K562 (cell line): ENCODE results near the gene INSIG1. TPM values are rescaled to one million over a fixed set of nuclear protein-coding genes. Genes with fewer than 3 reads are reported as not detected.

Experiments used
- ATAC-seq: fragments of 200-7000 bp; cut with Tn5 transposase; 3 replicates; pipeline ENCODE4 v1.9.1; 2020; ENCODE audit warnings: moderate library complexity
- BruUV-seq: library from RNA; stranded (reverse); fragments of 400-500 nt; replicated peaks from 2 replicates; lab custom pipeline; 2021; lab: Mats Ljungman, UMichigan
- CTCF ChIA-PET: fragments of 300-600 bp; formaldehyde crosslinking; extraction: SDS; loops from one replicate; lab custom pipeline; 2021; ENCODE audit warnings: low intra/inter-chr PET ratio; lab: Yijun Ruan, JAX
- POLR2A ChIA-PET: fragments of 300-600, 350-650 bp; sonication (Branson Sonifier 250); formaldehyde crosslinking; extraction: SDS; loops from one replicate; lab custom pipeline; 2021; ENCODE audit warnings: antibody characterized with exemption, inconsistent platforms; lab: Yijun Ruan, JAX
- DNase-seq, 4 experiments: peaks; one replicate each; pipeline versions ENCODE4 v3.0.0 to v3.0.0-alpha.2; 2011 to 2018; ENCODE audit warnings: low spot score in 3 of 4, mixed read lengths in 3 of 4; ENCODE audit errors: extremely low read depth in 1 of 4
- FAIRE-seq: peaks from 2 replicates; lab custom pipeline; 2011; peaks lifted over from hg19 to GRCh38; lab: Jason Lieb, UNC
- H2AFZ ChIP-seq: 2 replicates; pipeline ENCODE4 v1.6.0; 2011; ENCODE audit warnings: low read depth, low read length, control low read depth, inconsistent platforms
- H3K27ac ChIP-seq: fragments of 200-600 bp; 3 replicates; pipeline ENCODE4 v1.8.0; 2011; ENCODE audit warnings: low read depth, mild to moderate bottlenecking, control low read depth, inconsistent platforms, low read length, moderate library complexity, mixed read lengths; ENCODE audit errors: extremely low read depth
- H3K27me3 ChIP-seq, 2 experiments: fragments of 300-600 bp in 1 of 2; 2 replicates in 1 of 2; 3 replicates in 1 of 2; pipeline versions ENCODE4 v1.6.0 to v1.8.0; 2011; ENCODE audit warnings: inconsistent platforms in 2 of 2, low read length in 2 of 2, mild to moderate bottlenecking in 1 of 2, mixed read lengths in 1 of 2, moderate library complexity in 1 of 2; ENCODE audit not compliant: control insufficient read depth in 2 of 2, insufficient read depth in 2 of 2
- H3K36me3 ChIP-seq: fragments of 300-600 bp; 3 replicates; pipeline ENCODE4 v1.8.0; 2011; ENCODE audit warnings: mild to moderate bottlenecking, low read length, inconsistent platforms; ENCODE audit not compliant: control insufficient read depth, insufficient read depth
- H3K4me1 ChIP-seq, 2 experiments: fragments of 200-600 bp in 1 of 2; replicated peaks in 1 of 2; 2 replicates in 1 of 2; 3 replicates in 1 of 2; pipeline versions ENCODE4 v1.5.1 to v1.8.0; 2011; ENCODE audit warnings: inconsistent platforms in 2 of 2, low read length in 2 of 2, mild to moderate bottlenecking in 1 of 2, mixed read lengths in 1 of 2, moderate library complexity in 1 of 2; ENCODE audit not compliant: control insufficient read depth in 2 of 2, insufficient read depth in 2 of 2
- H3K4me2 ChIP-seq: 2 replicates; pipeline ENCODE4 v1.6.1; 2011; ENCODE audit warnings: low read length, control low read depth, inconsistent platforms, mixed read lengths; ENCODE audit not compliant: insufficient read depth
- H3K4me3 ChIP-seq: fragments of 200-600 bp; sonication (generic), shearing (Covaris generic); 2 replicates; pipeline ENCODE4 v1.5.1; 2016; ENCODE audit warnings: control low read depth, inconsistent platforms
- H3K79me2 ChIP-seq: fragments of 200-600 bp; 3 replicates; pipeline ENCODE4 v1.8.0; 2011; ENCODE audit warnings: low read length, inconsistent platforms; ENCODE audit not compliant: control insufficient read depth, insufficient read depth
- H3K9ac ChIP-seq, 2 experiments: 2 replicates each; pipeline versions ENCODE4 v1.6.0 to v1.6.1; 2011; ENCODE audit warnings: low read depth in 2 of 2, low read length in 2 of 2, control low read depth in 1 of 2, inconsistent platforms in 1 of 2, mild to moderate bottlenecking in 1 of 2, mixed read lengths in 1 of 2; ENCODE audit not compliant: insufficient read depth in 1 of 2
- H3K9me1 ChIP-seq: one replicate; pipeline ENCODE4 v1.6.0; 2011; ENCODE audit warnings: inconsistent platforms, mild to moderate bottlenecking, low read length, moderate library complexity; ENCODE audit not compliant: control insufficient read depth, insufficient read depth
- H3K9me3 ChIP-seq: replicated peaks from 2 replicates; pipeline ENCODE4 v1.5.1; 2011; ENCODE audit warnings: low read depth, low read length, inconsistent platforms; ENCODE audit not compliant: control insufficient read depth, insufficient read depth
- H4K20me1 ChIP-seq: replicated peaks from 2 replicates; pipeline ENCODE4 v1.6.1; 2011; ENCODE audit warnings: low read length, inconsistent platforms, mixed read lengths; ENCODE audit not compliant: control insufficient read depth, insufficient read depth
- HNRNPK ChIP-seq: fragments of 200-400 bp; formaldehyde crosslinking; IDR thresholded peaks from one replicate; pipeline ENCODE4 v1.6.1; 2018; ENCODE audit warnings: mild to moderate bottlenecking, low read depth, low read length; ENCODE audit not compliant: poor library complexity, severe bottlenecking
- KDM1A ChIP-seq, 2 experiments: fragments of 450-650 bp; IDR thresholded peaks; 2 replicates each; pipeline ENCODE4 v1.6.1; 2016; ENCODE audit warnings: mild to moderate bottlenecking in 2 of 2
- ZNF512 ChIP-seq: IDR thresholded peaks from 2 replicates; pipeline ENCODE4 v1.6.1; 2016; ENCODE audit warnings: missing genetic modification characterization, missing compliant biosample characterization
- WGBS: fragments of 100-300 bp; shearing (Covaris generic); methylation state at CpG from one replicate; pipeline ENCODE4 v1.1.6; 2016; ENCODE audit warnings: low coverage, mixed read lengths; ENCODE audit not compliant: insufficient coverage; ENCODE audit errors: missing lambda C conversion rate; 5-methylcytosine and 5-hydroxymethylcytosine counted together
- in situ Hi-C: fragments of 300-500 bp; cut with MboI; formaldehyde crosslinking; loops from 4 replicates; pipeline ENCODE4 v1.15.0; 2018; ENCODE audit warnings: inconsistent platforms, mixed read lengths
- intact Hi-C: fragments of 100-400 bp; cut with micrococcal nuclease; formaldehyde crosslinking; loops from 2 replicates; pipeline ENCODE4 v1.14.2; 2022
- polyA plus RNA-seq, 8 experiments: library from polyadenylated mRNA; depleted of rRNA in 4 of 8; stranded (reverse) in 5 of 8; unstranded in 3 of 8; fragments of >200 nt; fragmentation: Nextera tagmentation in 2 of 8; fragmentation: Illumina TruSeq in 1 of 8; extraction: Ambion mirVana in 2 of 8; extraction: Trizol in 1 of 8; gene quantifications; 2 replicates each; pipeline versions ENCODE4 v1.2.1 to v1.2.3, GENCODE V29; 2011 to 2014; ENCODE audit warnings: inconsistent platforms in 1 of 8, missing spikeins in 1 of 8
- total RNA-seq, 7 experiments: library from RNA; depleted of rRNA in 6 of 7; stranded (reverse); fragments of >200 nt in 6 of 7; fragmentation: Illumina TruSeq in 2 of 7; extraction: Trizol in 2 of 7; gene quantifications; 2 replicates each; pipeline versions ENCODE4 v1.2.1 to v1.2.3, GENCODE V29; 2011 to 2021; ENCODE audit warnings: low replicate concordance in 1 of 7

INSIG1 gene
- total and polyA plus RNA-seq, 9 of the 15 experiments (the other 6 are each of a cell fraction or from before 2014, with no cell fraction given) = 57.1 to 787 (median 238) TPM

GRCh38 chr7:155255621-155256020 lies 42.1 kb upstream of the INSIG1 start:
- Histone ChIP-seq H3K79me2 (no peaks in the 10 kb centered on the region), H4K20me1 (no peaks in the 10 kb centered on the region; the same call in 1 of the 2 replicates), H3K27me3 (peaks cover 82 to 88% of the 10 kb centered on the region in 2 experiments), H3K36me3 (no peaks in the 10 kb centered on the region), H3K27ac (no peak overlapping the region), H3K9me1 (no peaks in the 10 kb centered on the region), H3K9me3 (no peaks in the 10 kb centered on the region), H2AFZ (no peak overlapping the region), H3K9ac (no peak overlapping the region), H3K4me1 (peaks cover 0 to 11% of the 10 kb centered on the region in 2 experiments; a peak in 3 of 5 replicates), H3K4me3 (no peak overlapping the region), H3K4me2 (no peak overlapping the region)
- TF ChIP-seq KDM1A (IDR thresholded peaks at IDR 0.05) = peak in 1 of 2 experiments; percentile 31; a peak in 1 of 4 replicates
- TF ChIP-seq ZNF512 (tag) = peak; percentile 32; the same call in 1 of the 2 replicates
- TF ChIP-seq HNRNPK = no peak
- BruUV-seq = no TSS peak
- intact Hi-C loops = loop anchor here (5.0 kb wide), 1 partner anchor 87 kb away; no protein-coding TSS in a partner anchor
- CTCF ChIA-PET = interaction anchor here (0.6 kb wide), 1 partner anchor 325 kb away, joined by 3 read pairs; no protein-coding TSS in a partner anchor
- ATAC-seq (no peak), DNase-seq (no peak), FAIRE-seq (no peak)
- 2% methylated on average over 5 of the region's 6 CpGs for WGBS
- in situ Hi-C loops = no loop called here
- POLR2A ChIA-PET = no interaction called here
